ENCODE measurements around the gene C22orf31. TPM values are rescaled to one million over a fixed set of nuclear protein-coding genes. Genes with fewer than 3 reads are reported as not detected.
A peak's percentile ranks its signal among the peaks of the same experiment; 100 is the strongest.
"Not testable (repeated sequence)": the region's sequence is repeated elsewhere in the genome, so short reads cannot be mapped to it uniquely, and the experiment has no call there.

The C22orf31 gene
- not detected for polyA plus RNA-seq (2013, experiment 1 of 2; ENCODE audit: insufficient read length)
- polyA plus RNA-seq (2013, experiment 2 of 2; ENCODE audit: insufficient read length), result not detected

- no peak for DNase-seq
These were observed at the start of gene C22orf31 for GRCh38 chr22:29061773-29062172. Gene C22orf31 (minus strand): TSS chr22:29061831. CDS start chr22:29061792, 39 bp downstream.

GRCh38 chr22:29110946-29111345 is 49.3 kb upstream of the C22orf31 start:
- DNase-seq, result no peak

- no peak for DNase-seq
These were observed 48.2 kb upstream of the C22orf31 start for GRCh38 chr22:29109822-29110221.

GRCh38 chr22:29108137-29108536 is 46.5 kb upstream of the C22orf31 start:
- DNase-seq, result peak; percentile 58

- DNase-seq, result no peak
These were observed 45.2 kb upstream of the C22orf31 start for GRCh38 chr22:29106839-29107238.

GRCh38 chr22:29105468-29105867 is 43.8 kb upstream of the C22orf31 start:
- DNase-seq, result no peak

- no peak for DNase-seq
These were observed 41.5 kb upstream of the C22orf31 start for GRCh38 chr22:29103121-29103520.

GRCh38 chr22:29102300-29102699 is 40.7 kb upstream of the C22orf31 start:
- DNase-seq, result no peak

GRCh38 chr22:29098296-29098695 is 36.7 kb upstream of the C22orf31 start:
- DNase-seq, result no peak

- DNase-seq, result peak; percentile 35
These were observed 35.4 kb upstream of the C22orf31 start for GRCh38 chr22:29096736-29097669.

- DNase-seq, result no peak
These were observed 33.8 kb upstream of the C22orf31 start for GRCh38 chr22:29095459-29095858.

- peak; percentile 93 for DNase-seq
These were observed 32.1 kb upstream of the C22orf31 start for GRCh38 chr22:29093501-29094300.

- DNase-seq, result no peak
These were observed 31.4 kb upstream of the C22orf31 start for GRCh38 chr22:29093030-29093429.

GRCh38 chr22:29092243-29092642 is 30.6 kb upstream of the C22orf31 start:
- DNase-seq, result no peak

- DNase-seq, result no peak
These were observed 28.4 kb upstream of the C22orf31 start for GRCh38 chr22:29090039-29090438.

GRCh38 chr22:29089507-29089906 is 27.9 kb upstream of the C22orf31 start:
- DNase-seq, result no peak

- DNase-seq, result no peak
These were observed 27.2 kb upstream of the C22orf31 start for GRCh38 chr22:29088809-29089208.

- DNase-seq, result no peak
These were observed 25.4 kb upstream of the C22orf31 start for GRCh38 chr22:29087012-29087411.

GRCh38 chr22:29083933-29084591 is 22.4 kb upstream of the C22orf31 start:
- no peak for DNase-seq

GRCh38 chr22:29083576-29083932 is 21.9 kb upstream of the C22orf31 start:
- DNase-seq, result not testable (repeated sequence)

- DNase-seq, result no peak
These were observed 21.4 kb upstream of the C22orf31 start for GRCh38 chr22:29082826-29083545.
